ENCODE results near the gene C16orf74.

C16orf74 gene

DNA sequence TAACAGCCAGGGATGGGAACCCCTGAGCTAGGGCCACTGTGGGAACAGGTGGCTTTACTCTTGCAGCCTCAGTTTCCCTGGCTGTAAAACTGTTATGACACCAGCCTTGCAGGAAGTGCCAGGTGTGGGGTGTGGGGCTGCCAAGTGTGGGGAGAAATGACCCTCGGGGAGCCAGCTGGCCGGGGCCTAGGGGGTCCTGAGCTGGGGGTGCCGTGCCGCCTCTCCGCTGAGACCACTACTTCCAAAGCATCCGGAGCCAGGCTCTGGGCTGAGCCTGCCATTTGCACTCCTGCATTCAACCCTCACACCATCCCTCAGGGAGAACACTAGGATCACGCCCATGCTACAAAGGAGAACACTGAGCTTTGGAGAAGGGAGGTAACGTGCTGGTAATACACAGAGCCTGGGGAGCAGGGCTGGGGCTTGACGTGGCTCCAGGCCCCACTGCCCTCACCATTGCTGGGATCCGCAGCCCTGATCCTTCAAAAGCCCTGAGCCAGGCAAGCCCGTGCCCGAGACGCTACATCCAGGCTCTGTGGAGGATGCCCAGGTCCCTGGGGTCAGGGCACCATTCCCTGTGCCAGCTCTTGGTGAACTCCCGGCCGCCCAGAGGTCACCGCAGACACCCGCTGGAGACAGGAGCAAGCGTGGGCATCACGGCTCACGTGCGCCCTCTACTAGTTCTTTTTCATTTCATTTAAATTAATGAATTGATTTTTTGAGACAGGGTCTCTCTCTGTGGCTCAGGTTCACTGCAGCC is 33.3 kb downstream of the C16orf74 start:
- peak; percentile 87 for DNase-seq (ENCODE audit: low spot score)

DNA sequence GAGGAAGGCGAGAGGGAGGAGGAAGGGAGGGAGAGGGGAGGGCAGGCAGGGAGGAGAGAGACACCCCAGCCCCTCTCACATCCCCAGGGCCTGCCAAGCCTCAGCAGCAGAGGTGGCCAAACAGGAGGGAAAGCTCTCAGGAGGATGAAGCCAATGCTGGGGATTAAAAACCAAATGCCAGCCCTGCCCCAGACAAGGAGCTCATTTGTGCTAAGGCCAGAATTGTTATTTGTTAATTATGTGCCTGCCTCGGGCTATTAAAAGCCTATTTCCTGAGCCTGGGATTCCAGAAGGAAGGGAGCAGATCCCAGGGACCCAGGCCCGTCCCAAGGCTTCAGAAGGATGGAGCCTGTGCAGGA is 34.2 kb downstream of the C16orf74 start:
- DNase-seq (ENCODE audit: low spot score), result no peak

DNA sequence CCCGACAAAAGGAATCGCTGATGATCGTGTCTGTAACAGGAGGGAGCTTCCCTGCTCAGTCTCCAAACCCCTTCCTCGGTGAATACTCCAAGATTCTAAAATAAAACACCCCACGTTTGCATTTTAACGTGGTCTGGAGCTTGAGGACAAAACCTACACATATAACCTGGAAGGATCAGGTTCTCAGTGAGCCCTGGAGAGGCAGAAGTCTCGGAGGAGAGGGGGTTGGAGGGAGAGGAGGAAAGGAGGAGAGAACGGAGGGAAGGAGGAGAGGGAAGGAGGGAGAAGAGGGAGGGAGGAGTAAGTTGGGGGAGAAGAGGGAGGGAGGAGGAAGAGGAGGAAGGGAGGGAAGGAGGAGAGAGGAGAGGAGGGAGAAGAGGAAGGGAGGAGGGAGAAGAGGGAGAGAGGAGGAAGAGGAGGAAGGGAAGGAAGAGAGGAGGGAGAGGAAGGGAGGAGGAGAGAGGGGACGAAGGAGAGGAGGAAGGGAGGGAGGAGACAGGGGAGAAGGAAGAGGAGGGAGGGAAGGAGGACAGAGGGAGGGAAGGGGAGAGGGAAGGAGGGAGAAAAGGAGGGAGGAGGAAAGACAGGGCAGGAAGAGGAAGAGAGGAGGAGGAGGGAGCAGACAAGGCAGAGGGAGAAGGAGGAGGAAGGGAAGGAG is 34.7 kb downstream of the C16orf74 start:
- DNase-seq (ENCODE audit: low spot score), result no peak

DNA sequence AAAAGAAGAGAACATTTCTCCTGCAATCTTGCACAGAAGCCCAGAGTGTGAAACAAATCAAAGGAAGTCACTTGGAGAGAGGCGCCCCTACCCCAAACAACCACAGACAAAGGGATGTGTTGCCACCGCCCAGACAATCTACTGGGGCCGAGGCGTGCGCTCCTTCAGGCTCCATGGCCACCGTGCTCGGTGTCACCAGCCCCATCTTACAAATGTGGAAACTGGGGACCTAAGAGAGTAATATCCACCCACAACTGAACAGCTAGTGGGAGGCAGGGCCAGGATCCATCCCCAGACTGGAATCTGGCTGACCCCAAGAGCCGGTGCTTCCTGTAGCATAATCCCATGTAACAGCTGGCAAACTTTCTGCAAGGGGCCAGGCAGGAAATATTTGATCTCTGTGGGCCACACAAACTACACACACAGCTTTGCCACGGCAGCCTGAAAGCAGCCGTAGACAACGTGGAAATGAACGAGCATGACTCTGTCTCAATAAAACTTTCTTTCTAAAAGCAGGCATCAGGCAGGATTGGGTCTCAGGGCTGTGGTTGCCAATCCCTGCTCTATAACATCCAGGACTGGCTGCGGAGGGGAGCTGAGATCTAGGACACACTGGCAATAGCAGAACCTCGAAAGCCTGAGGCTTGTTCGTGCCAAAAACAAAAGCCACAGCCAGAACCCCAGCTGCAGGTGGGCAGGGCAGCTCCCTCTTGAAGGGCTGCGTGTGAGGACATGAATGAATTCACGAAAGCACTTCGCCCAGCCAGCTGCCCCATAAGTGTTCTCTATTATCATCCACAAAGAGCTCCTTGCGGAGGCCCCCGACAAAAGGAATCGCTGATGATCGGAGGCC is 35.5 kb downstream of the C16orf74 start:
- no peak for DNase-seq (ENCODE audit: low spot score)

DNA sequence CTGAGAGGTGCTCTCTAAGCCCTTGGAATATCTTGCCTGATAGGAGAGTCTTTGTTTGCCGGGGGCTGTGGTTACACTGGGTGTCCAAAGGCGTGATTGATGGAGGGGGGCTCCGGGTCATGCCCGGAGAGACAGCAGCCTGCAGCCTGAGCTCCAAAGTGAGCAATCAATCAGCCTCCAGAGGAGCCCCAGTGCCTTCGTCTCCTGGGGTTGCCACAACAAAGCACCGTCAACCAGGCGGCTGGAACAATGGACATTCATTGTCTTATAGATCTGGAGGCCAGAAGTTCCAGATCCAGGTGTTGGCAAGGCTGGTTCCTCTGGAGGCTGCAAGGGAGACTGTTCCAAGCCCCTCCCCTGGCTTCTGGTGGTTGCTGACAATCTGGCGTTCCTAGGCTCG is 38.1 kb downstream of the C16orf74 start:
- DNase-seq (ENCODE audit: low spot score), result no peak

DNA sequence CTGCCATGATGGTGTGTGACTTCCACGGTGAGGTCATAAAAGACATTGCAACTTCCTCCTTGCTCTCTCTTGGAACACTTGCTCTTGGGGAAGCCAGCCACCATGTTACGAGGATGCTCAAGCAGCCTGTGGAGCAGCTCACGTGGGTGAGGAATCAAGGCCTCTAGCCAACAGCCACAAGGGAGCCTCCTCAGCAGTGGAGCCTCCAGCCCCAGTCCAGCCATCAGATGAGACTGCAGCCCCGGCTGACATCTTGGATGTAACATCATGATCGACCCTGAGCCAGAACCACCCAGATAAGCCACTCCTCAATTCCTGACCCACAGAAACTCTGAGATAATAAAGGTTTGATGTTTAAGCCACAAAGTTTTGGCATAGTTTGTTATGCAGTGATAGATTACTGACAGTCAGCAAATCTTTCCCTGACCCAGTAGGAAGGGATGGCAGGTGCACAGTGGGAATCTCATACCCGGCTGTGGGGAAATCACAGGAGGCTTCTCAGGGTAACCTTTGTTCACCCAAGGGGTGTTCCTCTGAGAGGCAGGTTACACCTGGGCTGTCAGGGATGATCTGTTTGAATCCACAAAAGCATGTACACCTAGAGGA is 38.8 kb downstream of the C16orf74 start:
- no peak for DNase-seq (ENCODE audit: low spot score)

DNA sequence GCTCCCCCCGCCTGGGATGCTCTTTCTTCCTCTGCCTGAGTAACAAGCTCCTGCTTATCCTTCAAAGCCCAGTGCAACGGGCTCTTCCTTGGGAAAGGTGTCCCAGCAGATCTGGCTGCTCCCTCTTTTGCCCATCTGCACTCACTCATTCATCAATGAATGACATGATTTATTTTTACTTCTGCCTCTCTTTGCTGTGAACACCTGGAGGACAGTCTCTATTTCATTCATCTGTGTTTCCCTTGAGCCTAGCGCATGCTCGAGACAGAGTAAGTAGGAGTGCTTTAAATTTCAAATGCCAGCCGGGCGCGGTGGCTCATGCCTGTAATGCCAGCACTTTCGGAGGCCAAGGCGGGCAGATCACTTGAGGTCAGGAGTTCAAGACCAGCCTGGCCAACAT is 40.2 kb downstream of the C16orf74 start:
- no peak for DNase-seq (ENCODE audit: low spot score)

DNA sequence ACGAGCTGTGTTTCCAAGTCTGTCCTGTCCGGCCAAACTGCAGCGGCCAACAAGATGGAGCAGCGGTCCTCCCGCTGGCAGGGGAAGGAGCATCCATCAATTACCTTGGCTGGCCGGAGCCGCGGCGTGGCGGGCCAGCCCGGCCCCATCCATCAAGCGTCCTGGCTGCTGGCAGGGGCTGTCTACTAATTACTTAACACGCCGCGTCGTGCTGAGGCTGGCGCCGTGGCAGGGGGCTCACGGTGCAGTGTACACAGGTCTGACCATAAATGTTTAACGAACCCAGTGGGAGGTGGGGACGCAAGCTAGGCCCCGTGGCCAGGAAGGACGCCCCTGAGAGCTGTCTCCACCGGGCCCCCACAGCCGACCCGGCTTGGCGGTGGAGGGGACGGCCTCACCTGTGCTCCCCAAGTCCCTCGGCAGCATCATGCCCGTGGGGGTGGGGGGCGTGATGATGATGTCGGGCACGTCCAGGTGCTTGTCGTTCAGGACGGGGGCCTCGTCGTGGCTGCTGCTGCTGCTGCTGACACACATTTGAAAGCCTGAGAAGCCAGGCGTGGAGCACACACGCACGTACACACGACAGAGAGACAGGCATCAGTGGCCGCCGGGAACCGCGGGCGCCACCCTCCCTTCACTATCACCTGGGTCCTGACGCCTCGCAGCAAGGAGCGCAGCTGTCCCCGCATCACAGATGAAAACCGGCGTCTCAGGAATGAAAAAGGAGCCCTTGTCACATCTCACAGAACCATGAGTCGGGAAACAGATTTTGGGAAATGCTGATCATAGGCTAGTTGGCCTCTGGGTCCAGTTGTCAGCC is 40.9 kb downstream of the C16orf74 start:
- no peak for DNase-seq (ENCODE audit: low spot score)

DNA sequence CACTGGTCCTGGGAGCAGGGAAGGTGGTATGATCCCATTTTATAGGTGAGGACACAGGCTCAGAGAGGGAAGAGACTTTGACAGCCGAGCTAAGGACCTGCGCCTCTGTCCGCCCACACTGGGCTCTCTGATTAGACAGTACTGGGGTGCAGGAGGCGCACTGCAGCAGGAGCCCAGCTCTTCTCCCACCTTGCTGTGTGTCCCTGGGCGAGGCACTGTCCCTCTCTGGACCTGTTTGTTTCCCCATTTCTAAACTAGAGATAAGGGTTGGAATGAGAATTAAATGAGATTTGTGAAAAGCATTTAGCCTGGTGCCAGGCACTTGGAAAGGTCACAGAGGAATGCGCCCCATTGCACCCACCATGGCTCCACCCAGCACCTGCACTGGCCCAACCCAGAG is 42.6 kb downstream of the C16orf74 start:
- DNase-seq (ENCODE audit: low spot score), result no peak

DNA sequence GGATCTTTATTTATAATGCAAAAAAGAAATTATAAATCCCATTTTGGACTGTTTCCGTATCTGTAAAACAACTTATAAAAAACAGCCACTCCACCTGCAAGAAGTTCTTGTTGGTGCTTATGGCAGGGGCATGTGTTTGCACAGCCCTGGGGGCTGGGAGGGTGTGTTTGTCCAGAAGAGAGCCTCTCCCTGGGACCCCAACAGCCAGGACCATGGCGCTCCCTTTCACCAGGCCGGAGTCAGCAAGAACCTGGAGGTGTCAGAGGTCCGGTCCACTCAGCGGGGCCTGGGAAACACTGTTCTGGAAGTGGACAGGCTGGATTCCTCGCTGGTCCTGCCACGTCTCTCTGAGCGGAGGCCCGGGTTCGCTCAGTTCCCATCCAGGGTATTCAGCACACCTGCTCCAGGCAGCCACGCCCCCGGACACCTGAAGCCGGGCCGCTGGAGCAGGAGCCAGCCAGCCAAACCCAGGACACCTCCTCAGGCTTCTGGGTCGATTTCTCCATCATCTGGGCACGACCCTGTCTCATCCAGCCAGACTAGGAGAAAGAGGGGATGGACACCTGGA is 43.3 kb downstream of the C16orf74 start:
- DNase-seq (ENCODE audit: low spot score), result no peak

DNA sequence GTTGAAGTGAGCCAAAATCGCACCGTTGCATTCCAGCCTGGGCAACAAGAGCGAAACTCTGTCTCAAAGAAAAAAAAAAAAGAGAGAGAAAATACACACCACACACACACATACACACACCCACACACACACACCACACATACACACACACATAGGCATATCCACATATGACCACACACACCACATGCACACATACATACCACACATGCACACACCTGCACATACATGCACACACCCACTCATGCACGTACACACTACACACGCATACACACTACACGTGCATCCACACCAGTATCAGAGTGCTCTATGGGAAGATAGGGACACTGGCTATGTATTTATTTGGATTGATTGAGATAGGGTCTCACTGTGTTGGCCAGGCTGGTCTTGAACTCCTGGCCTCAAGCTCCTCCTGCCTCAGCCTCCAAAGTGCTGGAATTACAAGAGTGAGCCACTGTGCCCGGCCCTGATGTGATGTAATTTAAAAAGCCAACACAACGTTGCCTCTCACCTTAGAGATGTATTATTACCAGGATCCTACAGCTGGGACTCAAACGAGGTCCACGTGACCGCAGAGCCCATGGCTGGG is 44.4 kb downstream of the C16orf74 start:
- DNase-seq (ENCODE audit: low spot score), result no peak

DNA sequence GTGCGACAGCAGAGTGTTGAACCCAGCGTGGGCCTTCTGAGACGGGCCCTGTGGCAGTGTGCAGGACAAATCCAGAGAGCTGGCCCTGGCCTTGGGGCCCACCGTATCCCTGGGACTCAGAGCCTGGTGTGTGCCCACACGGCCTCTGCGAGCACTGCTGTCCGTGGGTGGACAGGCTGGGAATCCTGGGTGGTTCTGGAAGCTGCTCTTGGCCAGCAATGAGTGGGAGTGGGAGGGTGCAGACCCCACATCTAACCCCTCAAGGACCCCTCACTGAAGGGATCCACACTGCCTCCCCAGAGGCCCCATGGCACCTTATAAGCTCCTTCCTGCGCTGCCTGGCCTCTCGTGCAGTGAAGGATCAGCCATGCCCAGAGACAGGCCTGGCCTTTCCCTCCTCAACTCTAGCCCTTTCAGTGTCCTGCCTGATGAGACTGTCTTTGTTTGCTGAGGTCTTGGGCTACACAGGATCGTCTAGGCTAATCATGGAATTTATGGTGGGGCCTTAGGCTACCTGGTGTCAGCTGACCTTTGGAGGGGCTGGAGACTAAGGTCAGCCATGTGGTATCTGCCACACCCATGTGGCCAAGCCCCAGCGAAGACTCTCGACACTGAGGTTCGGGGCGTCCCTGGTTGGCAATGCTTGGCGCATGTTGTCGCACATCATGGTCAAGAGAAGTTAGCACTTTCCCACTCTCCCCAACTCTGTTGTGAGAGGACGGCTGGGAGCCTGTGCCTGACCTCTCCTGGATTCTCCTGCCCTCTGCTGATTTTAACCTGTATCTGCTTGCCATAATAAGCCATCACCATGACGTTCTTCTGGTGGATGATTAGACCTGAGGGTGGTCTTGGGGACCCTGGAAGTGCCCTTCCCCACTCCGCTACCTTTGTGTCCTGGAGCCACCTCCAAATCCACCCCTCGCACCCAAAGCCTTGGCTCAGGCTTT is 45.7 kb downstream of the C16orf74 start:
- DNase-seq (ENCODE audit: low spot score), result no peak

DNA sequence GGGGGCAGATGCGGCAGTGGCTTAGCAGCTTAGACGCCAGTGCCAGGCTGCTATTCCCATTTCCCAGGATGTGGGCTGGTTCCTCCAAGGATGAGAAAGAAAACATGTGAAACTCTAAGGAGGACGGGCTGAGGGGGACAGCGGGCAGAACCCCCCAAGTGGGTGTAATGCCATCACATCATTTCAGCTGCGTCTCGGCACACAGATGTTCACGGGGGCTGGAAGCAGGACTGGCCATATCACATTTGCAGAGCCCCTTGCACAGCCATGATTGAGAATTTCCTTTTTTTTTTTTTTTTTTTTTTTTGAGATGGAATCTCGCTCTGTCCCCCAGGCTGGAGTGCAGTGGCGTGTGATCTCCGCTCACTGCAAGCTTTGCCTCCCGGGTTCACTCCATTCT is 46.9 kb downstream of the C16orf74 start:
- no peak for DNase-seq (ENCODE audit: low spot score)

DNA sequence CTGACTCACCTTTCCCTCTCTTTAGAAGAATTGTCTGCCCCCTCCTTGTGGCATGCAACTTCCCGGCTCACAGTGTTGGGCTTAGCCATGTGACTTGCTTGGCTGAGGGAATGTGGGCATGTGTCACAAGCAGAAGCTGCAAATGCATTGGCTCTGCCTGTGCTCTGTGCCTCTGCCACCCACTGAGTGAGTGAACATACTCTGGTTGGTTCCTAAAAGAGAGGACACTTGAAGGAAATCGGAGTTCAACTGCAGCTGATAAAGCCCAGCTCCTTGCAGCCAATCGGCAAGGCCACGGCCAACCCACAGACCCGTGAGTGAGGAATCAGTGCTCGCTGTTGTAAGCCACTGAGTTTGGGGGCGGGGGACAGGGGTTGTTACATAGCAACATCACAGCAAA is 51.3 kb downstream of the C16orf74 start:
- DNase-seq (ENCODE audit: low spot score), result peak; percentile 49

DNA sequence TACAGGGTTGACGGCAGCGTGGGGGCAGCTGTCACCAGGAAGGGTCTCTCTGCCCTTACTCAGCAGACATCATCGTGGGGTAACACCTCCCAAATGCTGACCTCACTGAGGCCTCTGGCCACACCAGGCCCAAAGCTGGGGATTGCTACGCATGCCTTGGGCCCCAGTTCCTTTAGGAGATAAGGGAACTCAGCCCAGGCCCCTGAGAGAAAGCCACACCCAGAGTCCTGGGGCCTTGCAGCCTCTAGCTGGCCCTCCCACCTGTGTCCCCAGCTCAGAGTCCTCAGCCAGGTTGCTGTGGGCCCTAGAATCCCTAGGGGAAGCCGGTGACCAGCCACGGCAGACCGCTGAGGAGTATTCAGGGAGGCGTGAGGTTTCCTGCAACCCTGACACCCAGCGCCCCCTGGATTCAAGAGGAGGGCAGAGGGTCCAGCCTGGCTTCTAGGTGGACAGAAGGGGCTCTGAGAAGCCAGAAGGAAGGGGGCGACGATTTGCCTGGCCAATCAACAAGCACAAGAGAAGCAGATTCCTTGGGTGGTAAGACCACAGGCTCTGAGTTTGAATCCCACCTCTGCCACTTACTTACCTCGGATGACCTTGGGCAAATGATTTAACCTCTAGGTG is 51.8 kb downstream of the C16orf74 start:
- no peak for DNase-seq (ENCODE audit: low spot score)

DNA sequence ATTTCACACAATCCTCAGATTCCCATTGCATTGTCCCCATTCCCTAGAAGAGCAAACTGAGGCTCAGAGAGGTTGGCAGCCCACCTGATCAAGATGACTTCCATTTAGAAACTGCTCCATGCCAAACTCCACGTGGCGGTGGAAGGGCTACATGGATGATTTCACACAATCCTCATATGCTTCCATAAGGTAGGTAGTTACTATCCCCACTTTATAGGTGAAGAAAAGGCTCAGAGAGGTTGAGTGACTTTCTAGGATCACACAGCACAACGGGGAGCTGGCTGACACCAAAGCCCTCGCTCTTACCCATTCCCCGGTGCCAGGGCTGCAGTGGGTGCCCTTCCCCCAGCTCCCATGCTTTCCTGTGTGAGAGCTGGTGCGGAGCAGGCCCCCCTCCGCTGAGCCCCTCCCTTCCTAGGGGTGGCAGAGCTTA is 52.4 kb downstream of the C16orf74 start:
- no peak for DNase-seq (ENCODE audit: low spot score)

DNA sequence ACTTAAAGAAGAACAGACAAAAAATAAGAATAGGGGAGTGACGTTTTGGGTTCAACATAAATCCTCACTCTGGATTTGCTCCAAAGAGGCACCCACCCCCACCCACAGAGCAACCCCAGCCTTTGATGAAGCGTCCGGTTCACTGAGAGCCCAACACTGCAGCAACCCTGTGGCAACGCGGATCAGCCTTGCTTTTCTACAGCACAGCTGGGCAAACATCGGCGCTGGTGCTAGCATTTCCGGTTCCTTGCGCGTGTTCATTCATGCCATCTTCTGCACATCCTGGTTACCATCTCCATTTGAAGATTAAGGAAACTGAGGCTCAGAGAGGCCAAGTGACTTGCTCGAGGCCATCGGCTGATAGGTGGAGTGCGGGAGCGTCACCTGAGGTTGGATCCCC is 53.5 kb downstream of the C16orf74 start:
- DNase-seq (ENCODE audit: low spot score), result no peak

DNA sequence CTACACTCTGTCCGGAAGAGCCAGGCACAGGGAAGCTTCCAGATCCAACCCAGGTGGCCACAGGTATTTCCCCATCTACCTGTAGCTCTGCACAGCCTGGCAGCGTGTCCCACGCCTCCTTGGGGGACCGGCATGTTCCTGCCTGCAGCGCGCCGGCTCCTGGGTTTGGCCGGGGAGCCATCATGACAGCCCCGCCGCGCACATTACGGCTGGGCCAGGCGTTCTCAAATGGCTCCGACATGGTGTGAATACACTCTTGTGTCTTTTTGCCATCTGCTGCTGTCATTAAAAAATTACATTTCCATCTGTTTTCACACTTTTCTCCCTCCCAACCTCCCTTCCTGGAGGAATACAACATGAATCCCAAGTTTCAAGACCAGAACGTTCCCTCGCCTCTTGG is 54.1 kb downstream of the C16orf74 start:
- no peak for DNase-seq (ENCODE audit: low spot score)
